ENCODE results near the gene LRMDA.

DNA sequence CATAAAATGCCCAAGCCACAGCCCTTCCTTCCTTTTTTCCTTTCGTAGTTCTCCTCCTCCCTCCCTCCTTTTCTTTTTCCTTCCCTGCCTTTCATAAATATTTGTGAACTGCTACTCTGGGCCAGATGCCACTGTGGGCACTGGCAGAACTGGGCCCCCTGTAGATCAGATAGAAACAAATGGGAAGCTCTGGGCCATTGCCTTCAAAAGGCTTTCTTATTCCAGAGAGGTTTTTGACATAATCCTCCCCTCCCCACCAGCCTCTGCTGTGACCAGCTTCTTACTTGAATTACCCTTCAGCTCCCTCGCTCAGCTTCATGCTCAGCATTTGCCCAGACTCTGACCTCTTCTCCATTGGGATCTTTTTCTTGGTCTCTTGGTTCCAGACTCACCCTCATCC, 886.8 kb downstream of the LRMDA start:
- no peak for TF ChIP-seq EP300 (IDR thresholded peaks at IDR 0.05)
- TF ChIP-seq, protein P1, sequence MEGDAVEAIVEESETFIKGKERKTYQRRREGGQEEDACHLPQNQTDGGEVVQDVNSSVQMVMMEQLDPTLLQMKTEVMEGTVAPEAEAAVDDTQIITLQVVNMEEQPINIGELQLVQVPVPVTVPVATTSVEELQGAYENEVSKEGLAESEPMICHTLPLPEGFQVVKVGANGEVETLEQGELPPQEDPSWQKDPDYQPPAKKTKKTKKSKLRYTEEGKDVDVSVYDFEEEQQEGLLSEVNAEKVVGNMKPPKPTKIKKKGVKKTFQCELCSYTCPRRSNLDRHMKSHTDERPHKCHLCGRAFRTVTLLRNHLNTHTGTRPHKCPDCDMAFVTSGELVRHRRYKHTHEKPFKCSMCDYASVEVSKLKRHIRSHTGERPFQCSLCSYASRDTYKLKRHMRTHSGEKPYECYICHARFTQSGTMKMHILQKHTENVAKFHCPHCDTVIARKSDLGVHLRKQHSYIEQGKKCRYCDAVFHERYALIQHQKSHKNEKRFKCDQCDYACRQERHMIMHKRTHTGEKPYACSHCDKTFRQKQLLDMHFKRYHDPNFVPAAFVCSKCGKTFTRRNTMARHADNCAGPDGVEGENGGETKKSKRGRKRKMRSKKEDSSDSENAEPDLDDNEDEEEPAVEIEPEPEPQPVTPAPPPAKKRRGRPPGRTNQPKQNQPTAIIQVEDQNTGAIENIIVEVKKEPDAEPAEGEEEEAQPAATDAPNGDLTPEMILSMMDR (IDR thresholded peaks at IDR 0.05) = no peak
- no peak for TF ChIP-seq POLR2A (IDR thresholded peaks at IDR 0.05)
- TF ChIP-seq POLR2AphosphoS5 (IDR thresholded peaks at IDR 0.05) = no peak
